Measurements from ENCODE around the gene WRAP53.

Gene WRAP53

GRCh38 chr17:7745748-7746470, 57.6 kb downstream of the WRAP53 start:
- no peak for DNase-seq (ENCODE audit: low read depth)

GRCh38 chr17:7747635-7748071, 59.4 kb downstream of the WRAP53 start:
- no peak for DNase-seq (ENCODE audit: low read depth)

- no peak for DNase-seq (ENCODE audit: low read depth)
These were observed 59.9 kb downstream of the WRAP53 start for GRCh38 chr17:7748076-7748775.

GRCh38 chr17:7750321-7750821, 62.1 kb downstream of the WRAP53 start:
- no peak for DNase-seq (ENCODE audit: low read depth)
